SH-SY5Y (cell line): ENCODE measurements around the gene PPP1R9B.

ENCODE experiments used
- GATA2 ChIP-seq: IDR thresholded peaks from 2 replicates; pipeline ENCODE4 v1.6.1; 2011; ENCODE audit warnings: mild to moderate bottlenecking, low read depth, low read length
- GATA3 ChIP-seq: IDR thresholded peaks from 2 replicates; pipeline ENCODE4 v1.6.1; 2011; ENCODE audit warnings: low read depth, mild to moderate bottlenecking, low read length, moderate library complexity

The PPP1R9B gene

DNA sequence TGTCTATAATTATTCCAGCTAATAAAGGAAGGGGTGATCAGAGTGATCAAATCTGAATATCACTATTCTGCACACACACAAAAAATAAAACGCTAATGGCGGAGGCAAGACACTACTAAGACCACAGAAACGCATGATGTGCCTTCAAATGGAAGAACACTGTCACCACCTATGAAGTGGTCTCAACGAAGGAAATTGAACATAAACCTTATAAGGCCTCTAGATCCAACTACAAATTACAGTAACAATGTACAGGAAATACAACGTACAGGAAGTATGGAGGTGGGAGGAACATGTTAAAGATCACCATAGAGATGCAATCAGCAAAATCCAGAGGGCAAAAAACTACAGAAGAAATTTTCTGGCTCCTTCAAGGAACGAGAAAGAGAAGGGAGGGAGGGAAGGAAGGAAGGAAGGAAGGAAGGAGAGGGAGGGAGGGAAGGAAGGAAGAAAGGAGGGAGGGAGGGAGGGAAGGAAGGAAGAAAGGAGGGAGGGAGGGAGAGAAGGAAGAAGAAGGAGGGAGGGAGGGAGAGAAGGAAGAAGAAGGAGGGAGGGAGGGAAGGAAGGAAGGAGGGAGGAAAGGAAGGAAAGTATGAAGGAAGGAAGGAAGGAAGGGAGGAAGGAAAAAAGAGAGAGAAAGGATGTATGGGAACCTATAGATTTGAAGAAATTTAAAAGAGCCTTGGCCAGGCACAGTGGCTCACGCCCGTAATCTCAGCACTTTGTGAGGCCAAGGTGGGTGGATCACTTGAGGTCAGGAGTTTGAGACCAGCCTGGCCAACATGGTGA lies 12.2 kb upstream of the PPP1R9B start:
- TF ChIP-seq GATA2: no peak
- TF ChIP-seq GATA3: no peak

DNA sequence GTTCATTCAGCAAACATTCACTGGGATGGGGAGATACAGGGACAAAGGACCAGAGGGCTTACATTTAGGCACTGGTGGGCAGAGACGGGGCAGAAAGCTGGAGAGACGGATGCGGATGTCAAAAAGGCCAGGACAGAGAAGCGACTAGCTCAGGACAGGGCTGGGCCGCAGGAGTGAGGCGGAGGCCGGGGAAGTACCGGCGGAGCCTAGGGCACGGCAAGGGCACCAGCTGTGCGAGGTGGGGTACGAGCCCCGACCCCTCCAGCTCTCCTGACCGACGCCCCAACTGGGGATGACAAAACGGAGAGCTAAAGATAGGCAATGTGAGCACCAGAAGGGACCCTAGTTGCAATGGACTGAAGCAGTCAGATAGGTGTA lies 11.4 kb upstream of the PPP1R9B start:
- TF ChIP-seq GATA3 (no peak), GATA2 (no peak)

DNA sequence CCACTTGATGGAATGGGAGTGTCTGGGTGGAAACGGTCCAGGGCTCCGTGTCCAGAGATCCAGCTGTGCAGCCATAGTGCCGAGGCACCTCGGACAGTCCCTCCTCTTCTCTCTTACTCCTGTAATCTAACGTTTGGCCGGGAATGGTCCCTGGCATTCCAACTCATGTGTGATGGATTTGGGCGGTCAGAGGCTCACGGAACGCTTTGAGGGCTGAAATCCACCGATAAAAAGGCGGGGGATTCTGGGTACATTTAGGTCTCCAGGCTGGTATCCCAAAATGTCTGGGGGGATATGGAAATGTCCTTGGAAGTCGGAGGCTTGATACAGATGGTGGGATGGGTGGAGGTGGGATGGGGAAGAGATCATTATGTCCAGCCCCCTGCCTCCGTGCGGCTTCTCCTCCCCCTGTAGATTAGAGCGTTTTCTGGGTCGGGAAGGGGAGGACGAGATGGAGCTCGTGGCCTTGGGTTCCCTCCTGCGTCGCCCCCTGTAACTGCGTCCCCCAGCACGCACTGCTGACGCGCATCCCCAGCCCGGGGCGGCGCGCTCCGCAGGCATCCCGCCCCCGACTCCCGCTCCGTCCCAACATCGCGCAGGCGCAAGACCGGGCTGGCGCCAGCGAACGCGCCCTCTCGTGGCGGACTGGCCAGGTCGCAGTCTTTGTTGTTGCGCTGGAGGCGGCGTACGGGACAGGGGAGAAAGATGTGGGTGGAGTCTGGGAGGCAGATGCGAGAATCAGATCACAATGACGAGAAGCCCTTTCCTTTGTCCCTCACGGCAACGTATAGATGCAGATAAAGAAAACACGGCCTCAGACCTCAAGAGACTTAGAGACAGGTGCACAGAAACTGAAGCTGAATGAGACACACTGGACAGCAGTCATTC lies 10.8 kb upstream of the PPP1R9B start:
- TF ChIP-seq GATA2: peak; percentile 63
- no peak for TF ChIP-seq GATA3

DNA sequence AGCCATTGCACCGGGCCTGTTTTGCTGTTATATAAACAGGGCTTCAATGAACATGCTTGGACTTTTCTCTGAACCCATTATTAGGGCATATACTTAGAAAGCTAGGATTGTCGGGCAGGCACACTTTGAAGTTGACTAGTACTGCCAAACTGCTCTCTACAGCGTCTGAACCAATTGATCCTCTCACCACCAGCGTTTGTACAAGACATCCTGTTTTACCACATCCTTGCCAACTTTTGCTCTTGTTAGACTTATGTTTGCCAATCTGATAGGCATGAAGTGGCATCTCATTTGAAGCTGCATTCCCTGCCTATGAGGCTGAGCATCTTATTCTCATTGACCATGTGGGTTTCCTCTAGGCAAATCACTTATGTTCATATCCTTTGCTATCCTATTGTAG lies 7.4 kb upstream of the PPP1R9B start:
- no peak for TF ChIP-seq GATA2
- TF ChIP-seq GATA3: no peak

DNA sequence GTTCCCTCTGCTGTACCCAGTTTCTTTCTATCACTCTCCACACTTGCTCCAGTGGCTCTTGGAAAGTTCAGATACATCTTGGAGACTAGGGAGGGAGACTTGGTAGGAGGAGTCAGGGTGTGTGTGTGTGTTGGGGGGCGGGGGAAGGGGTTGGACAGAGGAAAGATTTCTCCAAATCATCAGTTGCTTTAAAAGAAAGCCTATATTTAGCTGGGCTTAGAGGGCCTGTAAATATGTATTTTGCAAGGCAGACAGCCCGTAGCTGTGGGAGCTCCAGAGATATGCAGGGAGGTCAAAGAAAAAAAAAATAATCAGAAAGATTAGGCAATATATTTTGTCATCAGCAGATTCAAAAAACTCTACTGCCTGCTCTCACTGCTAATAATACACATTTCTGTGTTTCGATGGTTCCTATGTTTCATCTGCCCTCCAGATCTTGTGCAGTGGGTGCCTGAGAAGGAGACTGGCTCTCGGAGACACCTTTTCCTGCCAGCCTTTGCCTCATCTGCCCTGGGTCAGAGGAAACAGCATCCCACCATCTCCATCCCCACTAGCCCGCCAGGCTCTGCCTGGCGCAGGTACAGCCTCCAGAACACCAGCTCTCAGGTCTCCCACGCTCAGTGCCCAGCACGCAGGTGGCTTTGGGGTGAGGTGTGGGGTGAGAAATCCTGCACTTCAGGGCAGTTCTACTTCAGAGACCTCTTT lies 4.8 kb upstream of the PPP1R9B start:
- TF ChIP-seq GATA3 (no peak), GATA2 (no peak)

DNA sequence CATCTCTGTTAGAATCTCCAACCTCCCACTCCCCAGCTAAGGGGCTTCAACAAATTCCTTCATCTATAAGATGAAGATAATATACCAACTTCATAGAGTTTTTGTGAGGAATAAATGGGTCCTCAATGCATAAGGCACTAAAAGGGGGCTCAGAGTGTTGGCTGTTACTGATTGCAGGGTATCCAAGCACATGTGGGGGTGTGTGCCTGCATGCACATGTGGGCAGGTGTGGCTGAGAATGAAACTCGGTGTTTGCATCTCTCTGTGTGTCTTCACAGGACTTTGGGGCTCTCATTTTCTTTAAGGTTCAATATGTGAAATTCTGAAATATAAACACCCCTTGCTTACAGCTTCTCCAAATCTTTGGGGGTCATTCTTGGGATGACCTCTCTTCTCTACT lies 4.1 kb upstream of the PPP1R9B start:
- TF ChIP-seq GATA3 (no peak), GATA2 (no peak)

DNA sequence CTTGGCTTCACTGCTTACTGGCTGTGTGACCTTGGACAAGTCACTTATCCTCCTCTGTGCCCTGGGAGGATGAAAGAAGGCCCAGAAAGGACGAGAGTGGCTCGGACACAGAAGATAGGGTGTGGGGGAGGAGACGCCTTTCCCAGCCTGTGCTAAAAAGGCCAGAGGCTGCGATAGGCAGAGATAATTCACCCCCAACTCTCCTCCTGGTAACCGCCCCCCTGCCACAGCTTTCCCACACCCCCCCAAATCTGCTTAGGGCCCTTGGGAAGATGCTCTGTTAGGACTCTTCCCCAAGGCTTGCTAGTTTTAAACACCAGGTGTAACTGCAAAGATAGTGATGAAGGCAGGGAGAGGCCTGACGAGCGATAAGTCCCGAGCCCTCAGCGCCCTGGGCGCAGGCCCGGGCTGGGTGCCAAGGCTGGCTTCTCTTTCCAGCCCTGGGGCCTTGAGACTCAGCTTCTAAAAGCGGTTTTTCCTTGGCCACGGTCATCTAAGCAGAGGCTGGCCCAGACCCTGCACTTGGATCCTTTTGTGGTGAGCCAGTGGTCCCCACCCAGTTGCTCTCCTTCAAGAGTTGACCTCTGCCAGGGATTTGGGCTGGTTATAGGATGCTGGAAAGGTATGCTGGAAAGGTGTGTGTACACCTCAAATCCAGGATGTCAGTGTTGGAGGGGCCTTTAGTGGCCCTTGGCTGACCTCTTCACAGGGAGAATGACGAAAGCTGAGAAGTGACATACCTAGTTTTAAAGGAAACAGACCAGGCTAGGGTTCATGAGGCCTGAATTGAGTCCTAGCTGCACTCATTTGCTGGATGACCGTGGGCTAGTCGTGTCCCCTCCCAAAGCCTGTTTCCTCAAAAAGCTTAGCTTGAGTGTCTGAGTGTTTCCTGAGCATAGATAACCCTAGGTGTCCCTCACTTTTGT lies 3.4 kb upstream of the PPP1R9B start:
- no peak for TF ChIP-seq GATA3
- no peak for TF ChIP-seq GATA2

DNA sequence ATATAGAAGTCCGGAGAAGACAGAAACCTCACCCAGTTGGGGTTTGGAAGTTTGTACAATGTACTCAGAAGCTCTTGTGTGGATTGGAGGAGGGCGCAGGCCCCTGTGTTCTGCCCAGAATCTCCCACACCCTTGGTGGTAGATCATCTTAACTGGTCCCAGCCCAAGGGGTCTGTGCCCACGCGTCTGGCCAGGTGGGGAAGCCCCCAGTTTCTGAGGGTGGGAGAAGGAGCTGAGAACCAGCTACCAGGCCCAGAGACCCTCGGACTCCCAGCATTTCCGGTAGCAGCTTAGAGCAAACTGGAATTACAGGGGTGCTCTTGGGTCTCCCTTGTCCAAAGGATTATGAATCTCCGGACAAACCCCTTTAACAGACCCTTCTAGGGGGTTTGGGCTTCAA lies 2.3 kb upstream of the PPP1R9B start:
- TF ChIP-seq GATA3 (no peak), GATA2 (no peak)

DNA sequence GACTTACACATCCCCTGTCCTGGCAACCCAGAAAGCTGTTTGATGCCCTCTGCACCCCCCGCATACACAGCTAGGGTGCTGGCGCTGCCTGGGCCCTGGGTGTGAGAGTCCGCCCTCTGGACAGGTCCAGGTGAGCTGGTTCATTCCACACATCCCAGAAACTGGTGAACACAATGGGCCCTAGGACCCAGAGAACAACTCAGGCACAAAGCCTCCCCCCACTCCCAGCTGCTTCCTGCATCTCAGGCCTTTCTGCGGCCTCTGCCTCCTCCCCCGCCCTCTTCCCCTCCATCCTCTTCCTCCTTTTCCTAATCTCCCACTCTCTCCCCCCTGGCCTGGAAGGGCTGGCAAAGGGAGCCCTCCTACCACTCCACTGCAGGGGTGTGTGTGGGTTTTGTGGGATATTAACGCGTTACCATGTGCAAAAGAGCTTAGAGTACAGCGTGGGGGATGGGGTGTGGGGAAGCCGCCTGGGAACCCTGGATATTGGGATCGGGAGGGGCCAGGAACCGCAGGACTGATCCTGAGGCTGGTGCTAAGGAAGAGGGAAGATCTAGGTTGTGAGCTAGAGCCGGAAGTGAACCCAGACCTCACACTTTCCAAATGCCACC lies 1.6 kb upstream of the PPP1R9B start:
- TF ChIP-seq GATA3 (no peak), GATA2 (no peak)

DNA sequence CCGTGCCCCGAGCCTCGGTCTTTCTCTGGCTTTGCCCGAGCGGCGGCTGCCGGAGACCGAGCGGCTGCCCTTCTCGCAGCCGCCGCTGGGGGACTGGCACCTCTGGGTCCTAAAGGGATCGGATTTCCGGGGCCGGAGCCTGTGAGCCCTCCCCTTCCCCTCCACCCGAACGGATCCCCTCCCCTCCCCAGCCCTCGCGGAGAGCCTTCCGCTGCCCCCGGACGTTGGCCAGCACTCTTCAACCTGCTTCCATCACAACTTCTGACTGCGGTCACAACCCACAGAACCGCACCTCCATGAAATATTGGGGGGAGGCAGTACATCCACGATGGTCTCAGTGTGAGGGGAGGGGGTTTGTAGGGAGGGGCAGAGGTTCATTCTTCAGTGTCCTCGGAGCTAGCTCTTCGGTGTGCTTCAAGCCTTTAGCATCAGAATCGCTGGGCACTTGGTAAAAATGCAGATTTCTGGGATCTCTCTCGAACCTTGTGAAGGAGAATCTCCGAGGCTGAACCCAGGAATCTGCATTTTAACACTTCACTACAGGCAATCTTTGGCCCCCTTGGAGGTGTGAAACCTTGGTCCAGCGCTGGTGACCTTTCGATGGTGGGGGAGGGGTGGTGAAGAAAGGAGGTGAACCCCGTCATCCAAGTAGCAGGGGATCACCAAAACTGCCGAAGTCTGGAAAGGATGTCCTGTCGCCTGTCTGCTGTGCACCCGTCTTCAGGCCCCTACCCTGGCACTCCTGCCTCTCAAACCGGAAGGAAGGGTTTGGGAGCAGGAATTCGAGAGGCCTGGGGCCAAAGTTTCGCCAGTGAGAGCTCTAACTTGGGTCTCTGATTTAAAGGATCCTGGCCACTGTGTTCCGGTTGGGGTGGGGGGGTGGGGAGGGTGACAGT lies 812 bp upstream of the PPP1R9B start:
- TF ChIP-seq GATA3: no peak
- no peak for TF ChIP-seq GATA2

DNA sequence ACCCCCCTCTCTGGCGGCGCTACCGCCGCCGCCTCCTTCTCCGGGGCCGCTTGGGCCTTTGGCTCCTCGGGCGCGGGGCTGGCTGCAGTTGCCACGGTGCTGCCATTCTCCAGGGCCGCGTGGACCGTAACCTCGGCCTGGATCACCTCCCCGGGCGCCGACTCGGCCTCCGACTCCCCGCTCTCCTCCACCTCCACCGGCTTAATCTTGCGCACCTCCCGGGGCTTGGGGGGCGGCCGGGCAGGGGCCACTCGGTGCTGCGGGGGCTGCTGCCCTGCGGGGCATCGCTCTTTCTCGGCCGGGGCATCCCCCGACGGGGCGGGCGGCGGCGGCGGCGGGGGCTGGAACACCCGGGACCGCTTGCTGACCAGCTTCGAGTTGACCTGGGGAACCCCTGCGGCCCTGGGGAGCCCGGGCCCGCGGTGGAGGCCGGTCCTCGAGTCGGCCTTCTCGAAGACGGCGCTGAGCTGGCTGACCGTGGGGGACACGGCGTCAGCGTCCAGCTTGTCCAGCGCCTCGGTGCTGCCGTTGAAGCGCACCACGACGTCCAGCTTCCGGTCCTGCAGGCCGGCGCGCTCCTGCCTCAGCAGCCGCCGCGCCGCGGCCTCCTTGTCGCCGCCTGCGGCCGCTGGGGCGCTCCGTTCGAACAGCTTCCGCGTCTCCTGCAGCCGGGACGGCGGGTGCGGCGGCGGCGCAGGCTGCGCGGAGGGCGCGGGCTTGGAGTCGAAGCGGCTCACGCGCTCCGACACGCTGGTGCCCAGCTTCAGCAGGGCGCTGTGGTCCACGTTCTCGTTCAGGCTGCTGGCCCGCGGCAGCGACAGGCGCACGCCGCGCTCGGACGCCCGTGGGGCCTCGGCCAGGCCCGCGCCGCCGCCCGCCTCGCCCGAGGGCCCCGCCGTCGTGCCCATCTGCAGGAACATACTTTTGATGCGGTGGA lies 792 bp downstream of the PPP1R9B start:
- TF ChIP-seq GATA2 (no peak), GATA3 (no peak)

DNA sequence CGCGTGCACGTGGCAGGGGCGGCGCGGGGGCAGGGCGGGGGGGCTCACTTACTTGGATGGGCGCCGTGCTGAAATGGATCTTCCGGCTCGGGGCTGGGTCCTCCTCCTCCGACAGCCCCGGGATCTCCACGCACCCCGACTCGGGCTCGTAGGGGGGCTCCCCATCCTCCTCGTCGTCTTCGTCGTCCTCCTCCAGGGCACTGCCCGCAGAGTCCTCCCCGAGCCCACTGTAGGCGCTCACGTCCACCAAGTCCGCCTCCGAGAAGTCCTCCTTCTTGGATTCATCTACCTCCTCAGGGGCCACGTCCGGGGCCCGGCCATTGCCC lies 1.4 kb downstream of the PPP1R9B start:
- no peak for TF ChIP-seq GATA2
- TF ChIP-seq GATA3: no peak
